AG10803 (cell line): Measurements from ENCODE around the gene ARMH3.

Experiments
- DNase-seq: peaks from one replicate; pipeline ENCODE4 v3.0.0; 2010; ENCODE audit warnings: low read depth
- H3K4me3 ChIP-seq: 2 replicates; pipeline ENCODE4 v1.5.1; 2011; ENCODE audit warnings: mild to moderate bottlenecking, low read length, control low read depth
- CTCF ChIP-seq: conservative IDR thresholded peaks from 2 replicates; pipeline ENCODE4 v1.5.1; 2011; ENCODE audit warnings: mild to moderate bottlenecking, low read length, control low read depth, inconsistent platforms

Gene ARMH3

GRCh38 chr10:101818872-101819633 lies 236.9 kb downstream of the ARMH3 start:
- peak overlapping the region; percentile 55 for H3K4me3 ChIP-seq
- TF ChIP-seq CTCF = no peak
- no peak for DNase-seq

GRCh38 chr10:101818119-101818871 lies 237.7 kb downstream of the ARMH3 start, which contains the start of gene OGA:
OGA (minus strand) TSS chr10:101818444; CDS start chr10:101818022, 422 bp downstream.
- no peak for TF ChIP-seq CTCF
- H3K4me3 ChIP-seq = peak within 1 kb of the TSS; percentile 100
- peak; percentile 100 for DNase-seq

GRCh38 chr10:101817337-101818118 lies 238.4 kb downstream of the ARMH3 start:
- peak; percentile 94 for DNase-seq
- H3K4me3 ChIP-seq = peak overlapping the region; percentile 100
- no peak for TF ChIP-seq CTCF

GRCh38 chr10:101816913-101817336 lies 239.0 kb downstream of the ARMH3 start:
- H3K4me3 ChIP-seq = peak overlapping the region; percentile 100
- DNase-seq = peak; percentile 16
- TF ChIP-seq CTCF = no peak

GRCh38 chr10:101816376-101816775 lies 239.6 kb downstream of the ARMH3 start:
- no peak for TF ChIP-seq CTCF
- DNase-seq = no peak
- H3K4me3 ChIP-seq = peak overlapping the region; percentile 100

GRCh38 chr10:101814466-101815071 lies 241.4 kb downstream of the ARMH3 start:
- peak overlapping the region; percentile 100 for H3K4me3 ChIP-seq
- TF ChIP-seq CTCF = no peak
- peak; percentile 55 for DNase-seq
